GM18870 (cell line): ENCODE results near the gene DDX31.

Experiments
- ATAC-seq: cut with Tn5 transposase; IDR thresholded peaks from one replicate; pipeline ENCODE4 v1.9.1; 2021; ENCODE audit warnings: moderate library complexity; ENCODE audit not compliant: unreplicated experiment

DDX31 gene

DNA sequence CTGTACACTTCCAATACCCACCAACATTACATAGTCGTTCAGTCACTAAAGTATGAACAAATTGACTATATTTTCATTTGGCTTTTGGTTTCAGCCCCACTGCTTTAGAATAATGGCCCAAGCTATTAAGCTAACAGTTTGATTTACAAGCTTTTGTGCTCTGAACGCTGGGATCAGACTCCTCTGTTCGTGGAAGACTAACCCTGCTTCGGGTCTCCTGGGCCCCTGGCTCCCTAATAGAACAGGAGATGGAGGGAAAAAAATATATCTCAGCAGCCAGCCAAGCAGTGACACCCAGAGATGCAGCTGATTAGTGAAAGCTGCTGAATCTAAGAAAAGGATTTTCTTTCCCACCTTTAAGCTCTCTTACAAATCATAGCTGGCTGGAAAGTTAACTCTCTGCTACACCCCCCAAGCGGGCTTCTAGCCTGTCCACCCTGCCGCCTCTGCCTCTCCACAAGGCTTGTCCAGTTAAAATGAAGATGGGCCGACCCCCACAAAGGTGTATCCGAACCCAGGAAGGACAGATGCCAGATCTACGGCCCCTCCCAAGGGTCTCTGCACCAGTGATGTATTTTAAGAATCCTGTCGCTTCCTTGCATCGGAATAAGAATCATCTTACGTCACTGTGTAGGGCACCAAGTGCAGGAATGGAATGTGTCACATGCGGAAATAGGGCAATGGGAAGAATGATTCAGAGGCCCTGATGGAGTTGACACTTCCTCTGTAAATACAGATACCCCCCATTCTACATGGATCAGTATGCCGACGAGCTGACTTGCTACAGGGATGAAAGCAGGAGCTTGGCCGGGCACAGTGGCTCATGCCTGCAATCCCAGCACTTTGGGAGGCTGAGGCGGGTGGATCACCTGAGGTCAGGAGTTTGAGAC is 120.8 kb downstream of the DDX31 start:
- no peak for ATAC-seq

DNA sequence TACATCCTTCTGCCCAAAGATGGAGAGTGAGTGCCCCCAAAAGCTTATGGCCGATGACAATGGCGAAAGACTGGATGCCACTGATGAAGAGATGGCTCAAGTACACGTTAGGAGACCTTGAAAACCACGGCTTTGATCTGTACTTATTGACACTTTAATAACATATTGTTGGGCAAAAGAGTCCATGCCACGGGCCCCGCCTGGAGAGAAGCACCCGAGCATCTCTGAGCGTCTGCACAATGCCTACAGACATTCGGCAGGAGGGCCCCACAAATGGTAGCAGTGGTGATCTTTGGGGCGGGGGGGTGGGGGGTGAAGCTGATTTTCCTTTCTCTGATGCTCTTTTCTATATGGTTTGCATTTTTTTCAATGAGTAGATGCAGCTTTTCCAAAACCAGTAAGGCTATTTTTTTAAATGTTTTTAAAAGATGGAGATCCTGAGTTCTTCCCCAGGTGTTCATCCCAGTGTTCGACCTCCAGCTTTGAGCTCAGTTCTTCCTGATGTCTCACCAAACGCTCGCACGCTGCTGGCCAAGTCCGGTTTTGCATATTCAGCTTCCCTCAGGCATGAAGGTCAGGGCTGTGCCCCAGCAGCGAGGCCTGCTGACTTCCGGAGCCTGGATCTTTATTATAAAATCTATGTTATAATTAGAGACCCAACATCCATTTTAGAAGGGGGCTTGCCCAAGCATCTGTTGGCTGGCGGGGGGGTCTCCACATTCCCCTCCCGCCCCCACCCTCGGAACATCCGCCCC is 121.6 kb downstream of the DDX31 start:
- ATAC-seq: no peak

DNA sequence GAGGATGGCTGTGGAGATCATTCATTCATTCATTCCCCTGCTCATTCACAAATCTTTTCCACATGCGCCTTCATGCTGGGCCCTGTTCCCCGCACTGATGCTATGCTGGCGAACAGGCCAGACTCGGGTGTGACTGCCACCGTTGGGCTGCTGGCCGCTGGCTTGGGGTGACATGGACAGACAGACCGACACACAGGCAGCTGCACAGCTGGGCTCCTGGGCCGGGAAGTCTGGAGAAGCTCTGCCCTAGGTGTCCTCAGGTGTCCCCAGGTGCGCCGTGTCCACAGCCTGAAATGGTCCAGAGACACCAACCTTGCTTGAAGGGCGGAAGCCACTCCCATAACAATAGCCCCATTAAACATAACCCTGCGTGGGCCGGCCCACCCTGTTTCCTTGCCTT is 122.3 kb downstream of the DDX31 start:
- ATAC-seq: no peak

DNA sequence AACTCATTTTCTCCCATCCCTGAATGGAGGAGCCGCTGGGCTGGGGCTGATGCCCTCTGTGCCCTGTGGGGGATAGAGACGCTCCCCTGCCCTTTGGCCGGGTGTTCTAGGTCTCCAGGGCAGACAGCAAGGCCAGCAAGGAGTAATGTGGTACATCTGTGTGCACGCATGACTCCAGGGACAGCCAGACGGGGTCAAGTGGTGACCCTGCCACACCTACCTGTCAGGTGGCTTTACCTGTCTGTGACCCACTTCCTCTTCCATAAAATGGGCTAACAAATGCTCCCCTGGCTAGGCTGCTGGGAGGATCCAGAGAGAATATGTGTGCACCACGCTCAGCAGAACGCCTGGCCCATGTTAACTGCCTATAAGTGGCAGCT is 122.7 kb downstream of the DDX31 start:
- no peak for ATAC-seq

DNA sequence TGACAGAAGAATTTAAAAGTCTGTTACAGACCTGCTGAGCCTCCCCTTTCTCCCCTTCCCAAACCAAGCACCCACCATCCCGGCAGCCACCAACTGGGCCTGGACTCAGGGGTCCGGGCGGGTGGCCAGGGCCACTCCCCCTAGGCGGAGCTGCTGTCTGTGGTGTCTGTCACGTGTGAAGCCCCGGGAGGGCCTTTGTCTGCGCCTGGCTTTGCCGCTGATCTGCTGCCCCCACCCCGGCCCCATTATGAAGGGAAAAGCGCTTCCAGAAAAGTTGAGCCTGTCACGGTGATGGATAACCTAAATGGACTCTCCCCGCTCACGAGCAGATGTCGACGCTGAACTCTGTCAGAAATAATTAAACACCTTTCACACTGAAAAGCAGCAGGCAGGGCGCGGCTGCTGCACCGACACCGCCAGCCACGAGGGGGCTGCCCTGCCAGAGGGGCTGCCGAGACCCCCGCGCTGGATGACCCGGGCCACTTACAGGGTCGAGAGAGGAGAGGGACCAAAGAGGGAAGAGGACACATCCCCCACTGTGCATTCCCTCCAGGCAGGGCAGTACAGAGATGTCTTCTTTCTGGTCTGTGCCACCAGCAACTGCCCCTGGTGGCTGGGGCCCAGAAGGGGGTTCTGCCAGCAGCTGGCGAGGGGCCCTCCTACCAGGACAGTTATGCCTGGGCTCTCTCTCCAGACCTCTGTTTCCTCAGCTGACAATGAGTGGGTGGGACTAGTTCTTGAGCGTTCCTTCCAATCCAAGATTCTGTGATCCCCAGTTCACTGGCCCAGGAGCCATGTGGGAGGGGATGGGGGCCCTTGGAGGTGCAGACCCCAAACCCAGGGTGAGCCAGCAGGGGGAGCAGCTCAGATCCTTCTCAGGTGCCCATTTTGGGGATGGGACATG is 123.4 kb downstream of the DDX31 start:
- ATAC-seq: no peak

DNA sequence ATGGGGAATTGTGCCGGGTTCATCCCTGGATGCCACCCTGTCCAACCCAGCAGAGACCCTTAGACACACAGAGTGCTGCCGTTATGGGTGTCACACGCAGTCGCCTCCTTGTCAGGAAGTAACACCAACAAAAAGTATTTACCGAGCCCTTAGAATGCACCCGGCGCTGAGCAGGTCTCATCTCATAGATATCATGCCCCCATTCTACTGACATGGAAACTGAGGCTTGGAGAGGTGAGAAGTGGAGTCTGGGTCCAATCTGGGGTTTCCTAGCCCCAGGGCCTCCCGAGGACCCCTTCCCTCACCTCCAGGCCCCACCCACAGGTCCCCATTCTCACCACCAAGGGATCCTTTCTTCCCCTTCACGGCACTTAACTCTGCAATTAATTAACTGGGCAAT is 124.2 kb downstream of the DDX31 start:
- ATAC-seq: no peak

DNA sequence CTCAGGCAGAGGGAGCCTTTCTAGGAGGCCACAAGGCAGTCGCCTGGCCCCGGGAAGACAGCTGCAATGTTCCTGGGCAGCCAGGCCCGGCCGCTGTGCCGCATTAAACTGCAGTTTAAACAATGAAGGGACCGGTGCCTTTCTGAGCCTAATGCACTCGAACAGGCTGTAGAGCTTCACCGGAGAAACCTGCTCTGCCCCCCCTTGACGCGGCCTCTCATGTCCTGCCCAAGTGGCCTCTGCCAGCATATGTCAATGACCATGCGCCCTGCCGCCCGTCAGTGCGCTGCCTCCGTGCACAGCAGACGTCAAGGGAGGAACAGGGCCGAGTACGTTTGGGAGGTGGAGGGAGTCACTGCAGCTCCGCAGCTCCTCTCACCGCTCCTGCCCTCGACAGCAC is 125.8 kb downstream of the DDX31 start:
- no peak for ATAC-seq

DNA sequence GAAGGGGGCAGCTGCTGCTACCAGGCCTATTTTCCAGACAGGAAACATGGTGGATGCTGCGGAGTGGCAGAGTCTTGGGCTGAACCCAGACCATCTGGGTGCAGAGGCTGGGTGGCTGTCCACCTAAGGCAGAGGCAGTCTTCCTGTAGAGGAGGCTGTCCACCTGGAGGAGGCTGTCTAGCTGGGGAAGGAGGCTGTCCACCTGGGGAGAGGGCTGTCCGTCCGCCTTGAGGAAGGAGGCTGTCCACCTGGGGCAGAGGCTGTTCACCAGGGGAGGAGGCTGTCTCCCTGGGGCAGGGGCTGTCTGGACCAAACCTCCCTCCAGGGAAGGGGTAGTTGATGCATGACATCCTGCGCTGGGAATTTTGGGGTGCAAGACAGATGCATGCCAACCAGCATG is 126.5 kb downstream of the DDX31 start:
- no peak for ATAC-seq
